Kidney glomerular epithelial cell (primary cell): Measurements from ENCODE around the gene GYS2.
A peak's percentile ranks its signal among the peaks of the same experiment; 100 is the strongest.

Source experiments
- DNase-seq: peaks from one replicate; lab custom pipeline; 2025; lab: John Stamatoyannopoulos, UW

GYS2 gene

DNA sequence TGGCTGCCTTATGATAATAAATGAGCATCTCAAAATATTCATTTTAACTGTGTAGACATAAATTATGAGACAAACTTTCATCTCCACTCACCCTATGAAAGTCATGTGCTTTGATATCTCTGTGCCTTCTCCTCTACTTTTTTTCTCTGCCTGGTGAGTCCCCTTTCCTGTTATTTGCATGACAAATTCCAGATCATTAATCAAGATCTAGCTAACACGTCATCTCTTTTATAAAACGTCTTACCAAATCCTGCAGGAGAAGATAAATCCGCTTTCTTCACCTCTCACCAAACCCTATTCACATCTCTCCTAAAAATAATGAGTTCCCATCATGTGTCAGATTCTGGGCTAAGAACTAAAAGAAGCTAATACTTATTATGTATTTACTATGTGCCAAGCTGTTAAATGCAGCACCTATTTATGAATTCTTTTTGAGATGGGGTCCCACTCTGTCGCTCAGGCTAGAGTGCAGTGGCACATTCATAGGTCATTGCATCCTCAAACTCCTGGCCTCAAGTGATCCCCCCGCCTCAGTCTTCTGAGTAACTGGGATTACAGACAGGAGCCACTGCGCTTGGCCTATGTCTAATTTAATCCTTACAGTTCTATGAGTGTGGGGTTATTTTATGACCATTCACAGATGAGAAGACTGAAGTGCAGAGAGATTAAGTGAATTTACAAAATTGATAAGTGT is 51.9 kb downstream of the GYS2 start:
- no peak for DNase-seq

DNA sequence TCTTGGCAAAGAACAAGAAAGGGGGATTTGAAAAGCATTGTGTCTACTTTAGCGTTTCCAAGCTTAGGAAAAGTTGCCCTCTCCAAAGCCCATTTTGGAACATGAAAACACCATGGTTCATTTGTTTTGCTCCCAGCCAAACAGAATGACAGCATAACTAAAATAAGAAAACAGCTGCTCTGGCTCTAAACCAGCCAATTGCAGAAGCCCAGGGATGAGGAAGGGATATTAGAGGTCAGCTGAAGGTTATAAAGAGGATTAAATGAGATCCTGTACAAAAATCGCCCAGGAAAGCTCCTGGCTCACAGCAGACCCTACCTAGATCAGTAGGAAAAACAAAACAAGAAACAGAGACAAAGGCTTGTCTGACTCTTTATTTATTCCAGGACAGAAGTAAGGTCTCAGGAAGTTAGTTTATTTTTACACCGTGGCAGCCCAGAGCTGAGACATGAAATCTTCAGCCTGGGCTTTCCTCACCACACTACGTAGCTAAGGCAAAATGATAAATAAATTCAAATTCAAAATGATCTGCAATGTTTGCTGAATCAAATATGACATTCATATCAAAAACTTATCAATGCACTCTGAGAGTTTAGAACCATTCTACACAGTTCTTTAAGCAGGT is 52.7 kb downstream of the GYS2 start:
- DNase-seq = no peak

- no peak for DNase-seq
These were observed 57.2 kb downstream of the GYS2 start for GRCh38 chr12:21547437-21547836.

DNA sequence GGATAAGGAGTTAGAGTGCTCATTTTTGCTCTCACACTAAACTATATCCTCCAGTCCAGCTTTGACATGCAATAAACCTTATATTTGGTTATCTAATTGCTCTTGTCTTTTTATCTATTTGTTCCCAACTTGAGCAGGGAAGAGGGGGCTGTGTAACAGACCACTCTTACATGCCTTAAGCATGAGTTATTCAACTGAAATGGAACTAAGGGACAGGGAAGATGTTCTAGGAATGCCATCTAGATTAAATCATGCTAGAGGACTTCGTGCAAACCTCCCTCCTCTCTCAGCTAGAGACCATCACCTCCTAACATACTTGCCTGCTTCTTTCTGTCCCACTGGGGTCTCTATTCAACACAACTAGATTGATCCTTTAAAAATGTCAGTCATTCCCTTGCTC is 57.9 kb downstream of the GYS2 start:
- peak; percentile 32 for DNase-seq

DNA sequence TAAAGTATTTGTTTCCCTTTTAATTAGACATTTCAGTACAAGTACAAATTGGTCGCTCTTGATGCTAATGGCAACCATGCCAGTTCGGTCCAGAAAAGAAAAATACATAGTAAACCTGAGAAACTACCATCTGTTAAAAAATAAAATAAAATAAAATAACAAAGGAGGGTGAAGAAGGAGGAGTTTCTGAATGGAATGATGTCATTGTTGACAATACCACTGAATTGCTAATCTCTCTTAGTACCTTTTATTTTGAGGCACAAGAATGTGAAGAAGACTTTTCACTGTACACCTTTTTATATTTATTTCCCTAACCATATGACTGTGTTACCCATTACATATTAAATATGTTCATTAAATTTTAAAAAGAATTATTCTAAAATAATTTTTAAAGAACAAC is 59.1 kb downstream of the GYS2 start:
- no peak for DNase-seq

GRCh38 chr12:21543151-21543550 is 61.5 kb downstream of the GYS2 start:
- DNase-seq = no peak

- DNase-seq = no peak
These were observed 62.2 kb downstream of the GYS2 start for GRCh38 chr12:21542403-21542802.

DNA sequence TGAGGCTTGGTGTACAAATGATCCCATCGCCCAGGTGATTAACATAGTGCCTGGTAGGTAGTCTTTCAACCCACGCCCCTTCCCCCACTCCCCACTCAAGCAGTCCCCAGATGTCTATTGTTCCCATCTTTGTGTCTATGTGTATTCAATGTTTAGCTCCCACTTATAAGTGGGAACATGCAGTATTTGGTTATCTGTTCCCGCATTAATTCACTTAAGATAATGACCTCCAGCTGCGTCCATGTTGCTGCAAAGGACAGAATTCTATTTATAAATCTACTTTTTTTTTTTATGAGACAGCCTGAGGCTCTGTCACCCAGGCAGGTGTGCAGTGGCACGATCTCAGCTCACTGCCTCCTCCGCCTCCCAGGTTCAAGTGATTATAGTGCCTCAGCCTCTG is 62.9 kb downstream of the GYS2 start:
- no peak for DNase-seq

DNA sequence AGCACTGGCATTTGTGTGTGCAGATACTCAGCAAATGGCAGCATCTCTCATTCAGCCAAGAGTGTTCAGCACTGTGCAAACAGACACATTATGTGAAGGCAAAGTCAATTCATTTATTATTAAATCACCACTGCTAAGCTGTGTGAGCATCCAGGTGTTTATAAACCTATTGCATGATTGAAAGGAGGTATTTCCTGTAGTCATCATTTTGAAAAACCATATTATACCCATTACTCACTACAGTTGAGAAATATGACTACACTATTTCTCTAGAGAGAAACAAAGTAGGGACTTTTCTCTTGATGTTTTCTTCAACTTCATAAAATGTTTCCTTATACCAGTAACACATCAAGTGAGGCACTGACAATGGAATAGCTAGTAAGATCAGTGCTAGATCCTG is 64.8 kb downstream of the GYS2 start:
- no peak for DNase-seq

DNA sequence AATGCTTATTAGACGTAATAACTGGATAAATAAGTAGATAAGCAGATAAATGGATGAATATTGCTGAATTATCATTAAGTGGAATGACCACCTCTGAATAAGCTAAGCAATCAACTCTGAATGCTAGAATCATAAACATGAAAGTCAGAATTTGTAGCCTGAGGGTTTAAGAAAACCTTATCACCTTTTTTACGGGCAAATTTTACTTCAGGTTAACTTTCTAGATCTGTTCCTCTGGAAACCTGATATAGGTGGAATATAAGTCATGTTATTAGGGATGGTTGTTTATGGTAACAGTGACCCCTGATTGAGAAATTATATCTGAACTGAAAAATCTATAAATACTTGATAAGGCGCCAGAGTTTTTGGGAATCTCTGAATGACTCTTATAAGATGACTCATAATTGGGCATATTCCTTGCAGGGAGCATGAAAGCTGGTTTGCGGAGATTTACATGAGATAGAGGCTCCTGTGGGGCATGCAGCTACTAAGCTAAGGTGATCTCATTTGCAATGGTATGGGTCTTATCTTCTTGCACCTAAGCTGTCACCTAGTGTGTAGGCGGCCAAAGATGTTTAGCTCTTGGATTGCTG is 66.5 kb downstream of the GYS2 start:
- DNase-seq = no peak

DNA sequence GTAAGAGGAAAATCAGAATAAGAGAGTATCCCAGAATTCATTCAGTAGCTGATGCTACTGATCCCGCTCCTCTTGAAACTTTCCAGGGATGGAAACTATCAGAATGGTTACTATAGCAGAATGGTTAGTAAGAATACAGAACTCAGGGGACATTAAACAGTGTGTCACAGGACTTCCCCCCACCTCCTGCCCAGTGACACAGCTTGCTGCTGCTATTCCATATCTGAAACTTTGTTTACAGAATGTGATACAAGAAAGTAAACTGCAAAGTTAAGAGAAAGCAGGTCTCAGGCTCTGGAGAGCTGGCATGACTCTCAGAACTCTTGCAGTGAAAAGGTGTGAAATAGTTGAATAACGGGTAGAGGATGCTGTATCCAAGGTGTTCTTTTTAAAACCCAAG is 75.2 kb downstream of the GYS2 start:
- DNase-seq = no peak

- peak; percentile 89 for DNase-seq
These were observed 75.7 kb downstream of the GYS2 start for GRCh38 chr12:21528953-21529352.

- DNase-seq = peak; percentile 43
These were observed 77.0 kb downstream of the GYS2 start for GRCh38 chr12:21527451-21528180.

GRCh38 chr12:21526721-21527345 is 77.8 kb downstream of the GYS2 start:
- DNase-seq = peak; percentile 19

DNA sequence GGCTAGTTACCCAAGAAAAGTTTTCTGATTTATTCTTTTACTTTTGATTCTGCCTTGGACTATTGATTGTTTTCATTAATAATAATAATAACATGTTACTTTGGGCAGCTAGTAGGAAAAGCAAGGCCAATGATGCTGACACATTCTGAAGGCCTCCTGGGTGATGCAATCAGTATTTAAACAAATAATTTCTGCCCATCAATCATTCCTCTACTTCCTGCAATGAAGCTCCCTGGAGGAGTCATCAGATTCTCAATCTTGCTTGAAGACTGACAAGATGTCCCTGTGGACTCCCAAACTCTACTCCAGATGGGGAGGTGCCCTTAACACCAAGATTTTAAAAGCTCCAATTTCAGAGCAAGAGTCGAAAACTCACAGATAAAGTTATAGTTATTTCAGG is 78.6 kb downstream of the GYS2 start, which contains the start of gene SPX:
Gene SPX, plus strand, starts transcription at position 244 of the 400 bp plus-strand sequence. CDS start 177 bp downstream, outside the sequence.
- peak; percentile 74 for DNase-seq

GRCh38 chr12:21523148-21523547 is 81.5 kb downstream of the GYS2 start:
- DNase-seq = no peak

DNA sequence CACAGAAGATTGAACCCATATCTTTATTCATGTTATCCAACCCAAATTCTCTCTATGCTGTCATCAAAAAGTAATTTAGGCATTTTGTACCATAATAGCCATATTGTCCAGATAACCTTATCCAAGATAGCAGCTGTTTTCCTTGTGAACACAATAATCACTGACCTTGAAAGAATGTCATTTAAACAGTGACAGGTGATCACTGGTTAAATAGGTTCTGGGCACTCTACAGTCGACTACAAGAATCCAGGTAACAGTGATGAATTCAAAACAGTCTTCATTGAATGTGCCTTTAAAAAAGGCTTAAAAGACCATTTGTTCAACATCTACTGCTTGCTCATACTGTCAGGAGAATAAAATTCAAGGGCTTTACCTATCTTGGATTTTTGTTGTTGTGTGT is 83.1 kb downstream of the GYS2 start:
- no peak for DNase-seq

GRCh38 chr12:21518451-21518850 is 86.2 kb downstream of the GYS2 start:
- no peak for DNase-seq

DNA sequence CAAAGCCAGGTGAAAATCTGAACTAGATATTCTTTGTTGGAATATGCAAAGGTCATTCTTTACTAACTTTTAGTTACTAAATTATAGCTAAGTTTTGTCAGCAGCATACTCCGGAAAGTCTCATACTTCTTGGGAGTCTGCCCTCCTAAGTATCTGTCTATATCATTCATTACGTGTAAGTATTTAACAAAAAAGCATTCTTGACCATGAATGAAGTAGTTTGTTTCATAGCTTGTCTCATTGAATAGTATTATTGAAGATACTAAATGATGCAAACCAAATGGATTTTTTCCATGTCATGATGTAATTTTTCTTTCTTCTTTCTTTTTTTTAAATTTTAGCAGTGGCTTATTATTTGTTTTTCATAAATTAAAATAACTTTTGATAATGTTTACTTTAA is 88.4 kb downstream of the GYS2 start:
- DNase-seq = no peak

- no peak for DNase-seq
These were observed 94.9 kb downstream of the GYS2 start for GRCh38 chr12:21509768-21510167.

GRCh38 chr12:21507849-21508248 is 96.8 kb downstream of the GYS2 start:
- DNase-seq = no peak

GRCh38 chr12:21505888-21506287 is 98.8 kb downstream of the GYS2 start:
- DNase-seq = no peak
